ENCODE measurements around the gene TRIM3.

GRCh38 chr11:6469599-6469998 lies 4.1 kb downstream of the TRIM3 start:
- TF ChIP-seq POLR2A (IDR thresholded peaks at IDR 0.05): no peak
- no peak for TF ChIP-seq CTCF (IDR thresholded peaks at IDR 0.05)
- no peak for TF ChIP-seq POLR2AphosphoS5 (IDR thresholded peaks at IDR 0.05)
- no peak for TF ChIP-seq EP300 (IDR thresholded peaks at IDR 0.05)
